Activated naive CD4-positive, alpha-beta T cell treated with anti-CD3 and anti-CD28 coated beads, Interleukin-2, amount 10 ng/mL, durations not matched to agents 7 days and 5 days (primary cell): ENCODE measurements around the gene RAMACL.
"Not testable (repeated sequence)": the region's sequence is repeated elsewhere in the genome, so short reads cannot be mapped to it uniquely, and the experiment has no call there.

Source experiments
- CTCF ChIA-PET: fragments of 350-600 bp; sonication (Branson Sonifier 250); formaldehyde crosslinking; loops from one replicate; lab custom pipeline; 2021; ENCODE audit warnings: antibody characterized with exemption; lab: Charles Lee
- DNase-seq: peaks from one replicate; pipeline ENCODE4 v3.0.0-alpha.2; 2020
- H3K27ac Mint-ChIP-seq: one replicate; pipeline ENCODE4 v1.8.0; 2021; ENCODE audit warnings: mild to moderate bottlenecking, moderate library complexity, mixed read lengths
- H3K27me3 Mint-ChIP-seq: one replicate; pipeline ENCODE4 v1.8.0; 2021; ENCODE audit warnings: mild to moderate bottlenecking, mixed read lengths
- H3K36me3 Mint-ChIP-seq: one replicate; pipeline ENCODE4 v1.8.0; 2021; ENCODE audit warnings: mixed read lengths
- H3K4me1 Mint-ChIP-seq: one replicate; pipeline ENCODE4 v1.8.0; 2021; ENCODE audit warnings: mixed read lengths
- H3K4me3 Mint-ChIP-seq: one replicate; pipeline ENCODE4 v1.8.0; 2021; ENCODE audit warnings: mild to moderate bottlenecking, moderate library complexity, mixed read lengths
- H3K9me3 Mint-ChIP-seq: one replicate; pipeline ENCODE4 v1.8.0; 2021; ENCODE audit warnings: mixed read lengths

RAMACL gene

DNA sequence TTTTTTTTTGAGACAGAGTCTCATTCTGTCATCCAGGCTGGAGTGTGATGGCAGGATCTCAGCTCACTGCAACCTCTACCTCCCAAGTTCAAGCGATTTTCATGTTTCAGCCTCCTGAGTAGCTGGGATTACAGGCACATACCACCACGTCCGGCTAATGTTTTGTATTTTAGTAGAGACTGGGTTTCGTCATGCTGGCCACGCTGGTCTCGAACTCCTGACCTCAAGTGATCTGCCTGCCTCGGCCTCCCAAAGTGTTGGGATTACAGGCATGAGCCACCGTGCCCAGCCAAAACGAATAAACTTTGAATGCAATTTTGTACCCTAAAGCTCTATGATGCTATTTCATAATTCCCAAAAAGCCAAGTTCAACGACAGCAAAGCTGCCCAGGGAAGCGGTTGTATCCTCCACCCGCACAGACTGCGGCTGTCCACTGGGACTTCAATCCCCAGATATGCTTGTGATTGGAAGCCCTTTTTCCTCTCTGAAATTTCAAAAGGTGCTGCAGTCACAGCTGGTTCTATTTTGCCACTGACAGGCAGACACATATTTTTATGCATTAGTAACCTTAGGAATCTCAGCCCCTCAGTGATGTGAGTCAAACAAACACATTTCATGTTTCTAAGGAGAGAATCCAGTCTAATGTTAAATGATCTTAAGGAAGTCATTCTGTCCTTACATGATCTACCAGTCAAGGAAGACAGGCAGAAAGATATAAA lies 8.7 kb upstream of the RAMACL start:
- no peaks in the 10 kb centered on the region for H3K36me3 Mint-ChIP-seq
- no peaks in the 10 kb centered on the region for H3K9me3 Mint-ChIP-seq
- H3K4me1 Mint-ChIP-seq: no peaks in the 10 kb centered on the region
- DNase-seq: no peak
- H3K27ac Mint-ChIP-seq: no peak overlapping the region
- H3K4me3 Mint-ChIP-seq: no peak overlapping the region
- peaks cover 3% of the 10 kb centered on the region for H3K27me3 Mint-ChIP-seq
- CTCF ChIA-PET: no interaction called here

DNA sequence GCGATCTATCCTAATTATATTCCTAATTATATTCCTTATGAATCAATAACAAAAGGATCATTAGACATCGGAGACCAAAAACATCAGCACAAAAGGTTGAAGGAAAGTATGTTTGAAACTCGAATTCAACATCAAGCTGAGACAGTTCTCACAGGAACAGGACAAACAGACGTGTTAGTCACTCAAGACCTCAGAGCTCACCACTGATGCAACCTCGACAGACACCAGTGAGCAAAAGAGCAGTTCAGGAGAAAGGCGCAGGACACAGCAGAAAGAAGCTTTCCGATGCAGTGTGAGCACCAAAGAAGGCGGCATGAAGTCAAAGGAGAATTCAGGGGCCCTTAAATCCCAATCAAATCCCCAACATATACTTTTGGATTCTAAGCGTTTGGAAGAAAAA lies 6.3 kb upstream of the RAMACL start:
- no peaks in the 10 kb centered on the region for H3K9me3 Mint-ChIP-seq
- H3K27ac Mint-ChIP-seq: no peak overlapping the region
- H3K36me3 Mint-ChIP-seq: no peaks in the 10 kb centered on the region
- CTCF ChIA-PET: no interaction called here
- H3K4me1 Mint-ChIP-seq: peaks cover 9% of the 10 kb centered on the region
- no peak overlapping the region for H3K4me3 Mint-ChIP-seq
- DNase-seq: no peak
- peaks cover 3% of the 10 kb centered on the region for H3K27me3 Mint-ChIP-seq

DNA sequence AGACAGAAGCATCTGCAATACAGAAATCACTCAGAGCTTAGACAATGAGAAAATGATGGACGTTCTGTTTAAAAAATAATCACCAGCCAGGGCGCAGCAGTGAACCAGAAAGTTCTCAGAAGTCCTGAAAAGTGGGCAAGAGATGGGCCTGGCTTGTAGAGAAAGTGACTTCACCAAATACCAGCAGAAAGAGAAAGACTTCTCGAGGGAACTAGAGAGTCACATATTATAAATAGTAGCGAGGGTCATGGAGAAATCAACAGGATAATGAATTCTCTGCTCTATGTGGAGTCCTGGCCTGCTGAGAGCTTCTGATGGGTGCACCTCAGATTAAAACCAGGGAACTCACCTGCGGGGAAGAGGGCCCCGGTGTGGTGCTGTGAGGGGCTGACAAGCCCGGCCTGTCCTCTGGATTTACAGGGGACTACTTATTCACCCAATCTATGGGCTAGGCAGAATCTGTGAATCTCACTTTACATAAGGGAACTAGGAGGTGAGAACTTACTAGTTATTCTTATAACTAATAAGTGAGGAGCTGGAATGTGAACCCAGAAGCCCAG lies 5.6 kb upstream of the RAMACL start:
- H3K36me3 Mint-ChIP-seq: no peaks in the 10 kb centered on the region
- DNase-seq: no peak
- H3K4me1 Mint-ChIP-seq: peaks cover 9% of the 10 kb centered on the region
- CTCF ChIA-PET: no interaction called here
- H3K27ac Mint-ChIP-seq: no peak overlapping the region
- H3K27me3 Mint-ChIP-seq: no peaks in the 10 kb centered on the region
- H3K9me3 Mint-ChIP-seq: no peaks in the 10 kb centered on the region
- no peak overlapping the region for H3K4me3 Mint-ChIP-seq

DNA sequence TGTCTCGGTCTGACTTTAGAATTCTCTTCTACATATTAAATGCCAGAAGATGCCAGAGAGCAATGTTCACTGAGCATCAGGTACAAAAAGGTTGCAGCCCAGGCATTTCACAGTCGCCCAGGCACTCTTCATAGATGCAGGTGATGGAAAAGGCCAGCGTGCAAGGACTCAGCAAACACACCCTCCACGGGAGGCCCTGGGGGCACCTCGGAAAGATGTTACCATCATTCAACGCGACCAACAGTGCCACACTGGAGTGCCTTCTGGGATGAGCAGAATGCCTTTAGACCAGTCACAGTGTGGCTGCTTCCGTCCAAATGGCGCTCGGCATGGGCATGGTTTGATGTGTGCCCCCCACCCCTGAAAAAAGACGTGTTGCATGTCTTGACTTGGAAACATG lies 4.5 kb upstream of the RAMACL start:
- no peaks in the 10 kb centered on the region for H3K27me3 Mint-ChIP-seq

DNA sequence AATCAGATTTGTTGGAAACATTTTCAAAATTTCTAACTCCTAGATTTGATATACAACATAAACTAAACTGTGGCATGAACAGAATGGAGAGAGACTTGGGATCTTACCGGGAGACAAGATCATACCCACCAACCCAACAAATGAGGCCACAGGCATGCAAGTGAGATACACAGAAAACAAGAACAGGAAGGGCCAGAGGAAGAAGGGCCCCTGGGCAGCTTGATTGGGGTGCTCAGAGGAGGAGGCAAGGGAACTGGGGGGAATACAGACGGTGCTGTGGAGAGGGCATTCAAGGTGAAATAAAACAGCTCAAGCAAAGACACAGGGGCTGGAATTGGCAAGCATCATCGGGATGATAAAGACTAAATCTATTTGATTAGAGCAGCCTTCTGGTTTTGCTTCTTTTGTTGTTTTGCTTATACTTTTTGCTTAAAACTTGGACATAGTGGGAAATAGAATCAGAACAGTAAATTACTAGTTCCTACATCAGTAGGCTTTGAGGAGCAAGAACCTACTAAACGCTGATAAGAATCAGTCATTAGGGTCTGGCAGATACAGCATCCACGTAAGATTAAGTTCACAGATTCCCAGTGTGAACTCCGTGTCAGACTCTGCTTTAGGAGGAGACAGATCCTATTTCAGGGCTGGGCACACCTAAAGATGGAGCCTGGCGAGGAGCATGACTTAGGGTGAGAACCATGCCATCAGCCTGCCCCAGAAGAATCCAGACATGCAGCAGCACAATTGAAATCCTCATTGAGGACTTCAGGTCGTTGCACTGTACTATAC lies 3.5 kb upstream of the RAMACL start:
- H3K27me3 Mint-ChIP-seq: no peaks in the 10 kb centered on the region
- H3K9me3 Mint-ChIP-seq: no peaks in the 10 kb centered on the region
- H3K27ac Mint-ChIP-seq: no peak overlapping the region
- H3K4me1 Mint-ChIP-seq: peaks cover 9% of the 10 kb centered on the region
- CTCF ChIA-PET: no interaction called here
- DNase-seq: no peak
- no peaks in the 10 kb centered on the region for H3K36me3 Mint-ChIP-seq
- H3K4me3 Mint-ChIP-seq: no peak overlapping the region

More for the DNA sequence above, 4.5 kb upstream of the RAMACL start:
- DNase-seq: no peak
- no peaks in the 10 kb centered on the region for H3K9me3 Mint-ChIP-seq
- CTCF ChIA-PET: no interaction called here
- no peaks in the 10 kb centered on the region for H3K36me3 Mint-ChIP-seq
- peaks cover 9% of the 10 kb centered on the region for H3K4me1 Mint-ChIP-seq
- H3K4me3 Mint-ChIP-seq: no peak overlapping the region
- no peak overlapping the region for H3K27ac Mint-ChIP-seq

DNA sequence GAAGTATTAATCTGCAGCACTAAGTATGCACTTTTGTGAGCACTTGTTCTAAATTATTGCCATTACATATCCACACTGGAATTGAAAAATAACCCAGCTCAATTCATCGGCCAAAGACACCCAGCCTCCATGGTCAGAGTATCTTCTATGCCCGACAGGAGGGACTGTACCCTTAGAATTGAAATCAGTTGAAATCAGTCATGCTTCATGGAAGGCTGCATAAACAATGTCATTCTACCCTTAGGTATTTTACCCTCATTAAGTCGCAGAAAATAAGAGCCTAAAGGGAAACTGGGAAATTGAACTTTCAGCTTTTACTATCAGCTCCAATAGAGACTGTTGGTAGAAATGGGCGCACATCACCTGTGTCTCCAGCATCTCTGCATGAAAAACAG lies 2.9 kb upstream of the RAMACL start:
- no peaks in the 10 kb centered on the region for H3K36me3 Mint-ChIP-seq
- CTCF ChIA-PET: interaction anchor here (0.6 kb wide), 1 partner anchor 275 kb away, joined by 4 read pairs; no protein-coding TSS in a partner anchor
- H3K4me3 Mint-ChIP-seq: no peak overlapping the region
- no peak overlapping the region for H3K27ac Mint-ChIP-seq
- no peaks in the 10 kb centered on the region for H3K27me3 Mint-ChIP-seq
- no peak for DNase-seq
- peaks cover 9% of the 10 kb centered on the region for H3K4me1 Mint-ChIP-seq
- H3K9me3 Mint-ChIP-seq: no peaks in the 10 kb centered on the region

DNA sequence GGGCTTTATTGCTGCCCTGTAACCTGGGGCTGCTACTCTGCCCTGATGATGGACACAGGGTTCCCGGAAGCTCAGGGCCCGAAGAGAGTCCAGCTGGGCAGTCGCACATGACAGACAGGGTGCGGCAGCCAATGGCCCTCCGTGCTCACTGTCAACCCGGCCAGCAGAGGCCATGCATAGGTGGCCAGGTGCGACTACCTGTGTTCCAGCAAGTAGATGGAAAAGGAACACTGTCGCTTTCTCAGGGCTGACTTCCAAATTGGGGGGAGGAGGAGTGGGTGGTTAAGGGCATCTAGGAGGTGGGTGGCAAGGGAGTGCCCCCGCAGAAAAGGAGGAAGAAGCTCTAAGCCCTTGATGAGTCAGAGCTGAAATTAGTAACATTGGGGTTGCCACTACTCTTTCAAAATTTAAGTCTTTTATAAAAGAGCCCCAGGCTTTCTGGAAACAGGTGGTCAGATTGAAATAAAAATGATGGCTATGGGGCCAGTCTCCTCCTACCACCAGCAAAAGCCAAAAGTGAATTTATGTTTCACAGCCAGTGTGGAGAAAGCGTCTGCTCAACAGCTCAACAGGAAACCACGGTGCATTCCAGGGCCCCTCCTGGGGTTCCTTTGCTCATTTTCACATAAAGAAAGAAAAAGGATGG lies 2.3 kb upstream of the RAMACL start:
- CTCF ChIA-PET: interaction anchor here (0.6 to 1.1 kb wide), 2 partner anchors 189 to 274 kb away, joined by 3 to 4 read pairs; no protein-coding TSS in a partner anchor
- no peak for DNase-seq
- no peaks in the 10 kb centered on the region for H3K9me3 Mint-ChIP-seq
- peaks cover 9% of the 10 kb centered on the region for H3K4me1 Mint-ChIP-seq
- no peaks in the 10 kb centered on the region for H3K36me3 Mint-ChIP-seq
- no peaks in the 10 kb centered on the region for H3K27me3 Mint-ChIP-seq
- no peak overlapping the region for H3K4me3 Mint-ChIP-seq
- no peak overlapping the region for H3K27ac Mint-ChIP-seq

DNA sequence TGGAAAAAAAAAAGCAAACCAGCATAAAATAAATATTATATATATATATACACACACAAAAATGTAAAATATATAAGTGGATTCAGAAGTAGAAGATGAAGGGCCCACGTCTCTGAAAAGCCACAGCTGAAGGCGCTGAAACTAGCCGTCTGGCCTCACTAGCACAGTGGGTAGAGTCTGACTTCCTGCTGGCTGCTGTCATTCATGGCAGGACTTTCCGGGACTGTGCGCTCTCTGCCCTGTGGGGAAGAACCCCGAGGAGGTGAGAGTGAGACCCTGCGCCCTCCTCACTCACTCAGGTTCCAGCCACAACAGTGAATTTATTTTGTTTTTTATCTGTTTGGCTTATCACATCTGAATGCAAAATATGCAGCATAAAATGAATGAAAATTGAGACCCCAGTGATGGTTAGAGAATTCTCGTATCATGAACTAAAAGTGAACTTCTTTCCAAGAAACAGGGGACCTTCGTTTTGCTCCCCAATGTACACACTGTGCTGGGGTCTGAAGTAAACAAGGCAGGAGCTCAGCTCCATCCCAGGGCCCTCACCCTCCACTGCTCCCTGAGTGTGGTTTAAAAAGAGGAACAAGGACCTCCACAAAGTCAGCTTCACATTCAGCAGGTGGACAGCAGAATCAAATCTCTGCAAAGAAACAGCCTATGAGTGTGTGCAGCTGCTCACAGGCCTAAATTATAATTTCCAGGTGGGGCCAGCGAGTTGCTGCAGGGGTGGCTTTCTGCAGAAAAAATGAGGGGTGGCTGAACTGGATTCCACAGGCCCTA lies 1.3 kb upstream of the RAMACL start:
- no peaks in the 10 kb centered on the region for H3K27me3 Mint-ChIP-seq

DNA sequence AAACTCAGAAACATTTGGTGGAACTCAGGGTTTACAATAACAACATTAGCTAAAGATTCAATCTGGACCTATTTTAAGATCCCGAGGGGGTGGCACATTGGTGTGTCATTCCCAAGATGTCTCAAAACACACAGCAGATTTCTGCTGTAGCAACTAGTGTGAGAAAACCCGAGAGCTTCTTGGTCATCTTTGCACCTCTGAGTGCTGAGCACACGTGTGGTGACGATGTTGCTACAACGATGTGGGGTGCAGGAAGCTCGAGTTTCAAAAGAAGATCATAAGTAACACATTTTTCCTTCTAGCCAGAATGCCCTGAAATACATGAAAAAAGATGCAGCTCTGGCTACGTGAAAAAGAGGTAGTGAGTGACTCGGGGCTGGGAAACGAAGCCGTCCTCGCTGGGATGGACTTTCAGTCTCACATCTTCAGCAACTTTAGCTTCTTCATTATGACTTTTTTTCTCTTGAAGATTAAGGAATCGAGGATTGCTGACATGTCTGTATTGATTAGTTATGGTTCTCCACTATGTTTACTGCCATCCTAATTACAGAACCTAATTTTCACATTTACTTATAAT lies 1.5 kb downstream of the RAMACL start:
- no peaks in the 10 kb centered on the region for H3K27me3 Mint-ChIP-seq
- no peak overlapping the region for H3K27ac Mint-ChIP-seq
- H3K4me1 Mint-ChIP-seq: peaks cover 9% of the 10 kb centered on the region
- CTCF ChIA-PET: no interaction called here
- no peaks in the 10 kb centered on the region for H3K9me3 Mint-ChIP-seq
- H3K36me3 Mint-ChIP-seq: no peaks in the 10 kb centered on the region
- H3K4me3 Mint-ChIP-seq: no peak overlapping the region
- no peak for DNase-seq

More for the DNA sequence above, 1.3 kb upstream of the RAMACL start:
- DNase-seq: no peak
- CTCF ChIA-PET: interaction anchor here (1.1 kb wide), 1 partner anchor 188 kb away, joined by 3 read pairs; no protein-coding TSS in a partner anchor
- no peak overlapping the region for H3K4me3 Mint-ChIP-seq
- H3K4me1 Mint-ChIP-seq: peaks cover 9% of the 10 kb centered on the region
- H3K27ac Mint-ChIP-seq: no peak overlapping the region
- no peaks in the 10 kb centered on the region for H3K9me3 Mint-ChIP-seq
- H3K36me3 Mint-ChIP-seq: no peaks in the 10 kb centered on the region

DNA sequence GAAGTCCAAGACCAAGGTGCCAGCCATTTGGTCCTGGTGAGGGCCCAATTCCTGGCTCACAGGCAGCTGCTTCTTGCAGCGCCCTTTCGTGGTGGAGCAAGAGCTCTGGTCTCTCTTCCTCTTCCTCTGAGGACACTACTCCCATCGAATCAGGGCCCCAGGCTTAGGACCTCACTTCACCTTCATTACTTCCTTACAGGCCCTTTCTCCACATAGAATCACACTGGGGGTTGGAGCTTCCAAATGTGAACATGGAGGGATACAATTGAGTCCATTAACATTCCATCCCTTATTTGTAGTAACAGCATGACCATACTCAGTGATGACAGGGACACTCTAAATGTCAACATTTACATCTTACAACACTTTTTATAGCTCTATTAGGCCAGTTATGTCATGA lies 2.3 kb downstream of the RAMACL start:
- Mint-ChIP-seq H3K9me3 (no peaks in the 10 kb centered on the region), H3K27me3 (no peaks in the 10 kb centered on the region), H3K27ac (no peak overlapping the region), H3K4me1 (peaks cover 6% of the 10 kb centered on the region), H3K4me3 (no peak overlapping the region), H3K36me3 (no peaks in the 10 kb centered on the region)
- no peak for DNase-seq
- CTCF ChIA-PET: interaction anchor here (1.3 kb wide), 1 partner anchor 270 kb away, joined by 5 read pairs; no protein-coding TSS in a partner anchor

DNA sequence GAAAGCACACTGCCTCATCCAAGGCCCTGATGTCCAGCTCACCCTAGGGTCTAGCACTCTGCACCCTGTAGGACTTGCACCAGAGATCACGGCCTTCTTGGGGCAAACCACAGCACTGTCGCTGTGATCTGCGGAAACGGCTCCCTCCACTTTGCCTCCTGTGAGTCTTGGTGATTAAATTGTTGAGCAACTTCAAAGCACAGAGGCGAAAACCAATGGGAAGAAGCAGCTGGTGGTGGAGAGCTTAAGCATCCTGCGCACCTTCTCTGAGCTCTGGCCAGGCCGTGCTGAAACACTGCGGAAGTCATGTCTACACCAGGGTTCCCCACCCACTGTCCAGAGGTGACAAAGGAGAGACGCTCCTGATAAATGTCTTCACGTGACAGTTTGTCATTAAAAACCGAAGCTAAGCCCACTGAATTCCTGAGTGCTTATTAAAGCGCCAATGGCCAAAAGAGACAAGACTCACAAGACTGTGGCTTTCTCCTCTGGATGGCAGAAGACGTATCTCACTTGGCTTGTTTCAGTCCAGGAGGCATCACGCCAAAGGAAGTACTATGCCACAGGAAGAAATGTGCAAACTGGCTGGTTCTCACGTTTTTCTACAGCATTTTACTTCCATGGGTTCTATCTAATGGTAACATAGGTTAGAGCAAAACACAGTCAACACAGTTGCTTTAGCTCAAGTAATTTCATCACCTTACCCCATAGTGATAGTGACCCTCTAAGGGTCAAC lies 3.1 kb downstream of the RAMACL start:
- no peaks in the 10 kb centered on the region for H3K4me1 Mint-ChIP-seq
- no peak for DNase-seq
- no peak overlapping the region for H3K27ac Mint-ChIP-seq
- H3K36me3 Mint-ChIP-seq: no peaks in the 10 kb centered on the region
- H3K27me3 Mint-ChIP-seq: no peaks in the 10 kb centered on the region
- CTCF ChIA-PET: interaction anchor here (1.3 kb wide), 1 partner anchor 270 kb away, joined by 5 read pairs; no protein-coding TSS in a partner anchor
- H3K4me3 Mint-ChIP-seq: no peak overlapping the region
- no peaks in the 10 kb centered on the region for H3K9me3 Mint-ChIP-seq

DNA sequence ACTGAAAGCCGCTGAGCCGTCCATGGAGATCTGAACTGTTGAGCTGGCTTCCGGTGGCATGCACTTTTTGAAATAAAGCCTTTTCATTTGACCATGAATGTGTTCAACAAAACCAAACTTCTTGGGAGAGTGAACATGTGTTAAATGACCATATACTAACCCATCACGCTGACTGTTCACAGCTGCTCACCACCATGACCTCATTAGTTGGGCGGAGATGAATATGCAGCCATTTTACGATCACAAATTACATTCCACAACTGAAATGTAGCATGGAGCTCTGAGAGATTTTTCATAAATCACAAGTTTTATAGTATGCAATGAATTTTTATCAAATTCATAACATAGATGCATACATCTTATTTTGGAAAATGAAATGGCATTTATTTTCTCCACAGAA lies 4.2 kb downstream of the RAMACL start:
- Mint-ChIP-seq H3K27ac (no peak overlapping the region), H3K36me3 (no peaks in the 10 kb centered on the region), H3K9me3 (no peaks in the 10 kb centered on the region), H3K4me1 (no peaks in the 10 kb centered on the region), H3K27me3 (no peaks in the 10 kb centered on the region), H3K4me3 (no peak overlapping the region)
- DNase-seq: no peak
- CTCF ChIA-PET: no interaction called here

DNA sequence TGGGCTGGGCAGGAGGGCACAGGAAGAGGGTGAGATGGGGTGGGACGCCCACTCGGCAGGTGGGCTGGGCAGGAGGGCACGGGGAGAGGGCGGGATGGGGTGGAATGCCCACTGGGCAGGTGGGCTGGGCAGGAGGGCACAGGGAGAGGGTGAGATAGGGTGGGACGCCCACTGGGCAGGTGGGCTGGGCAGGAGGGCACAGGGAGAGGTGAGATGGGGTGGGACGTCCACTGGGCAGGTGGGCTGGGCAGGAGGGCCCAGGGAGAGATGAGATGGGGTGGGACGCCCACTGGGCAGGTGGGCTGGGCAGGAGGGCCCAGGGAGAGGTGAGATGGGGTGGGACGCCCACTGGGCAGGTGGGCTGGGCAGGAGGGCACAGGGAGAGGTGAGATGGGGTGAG lies 4.7 kb downstream of the RAMACL start:
- H3K27ac Mint-ChIP-seq, H3K4me1 Mint-ChIP-seq, H3K4me3 Mint-ChIP-seq, CTCF ChIA-PET, DNase-seq, H3K9me3 Mint-ChIP-seq, H3K27me3 Mint-ChIP-seq, H3K36me3 Mint-ChIP-seq: not testable (repeated sequence)
